SH-SY5Y (cell line): ENCODE measurements around the gene SLC26A11.

Experiments
- GATA2 ChIP-seq: IDR thresholded peaks from 2 replicates; pipeline ENCODE4 v1.6.1; 2011; ENCODE audit warnings: mild to moderate bottlenecking, low read depth, low read length
- GATA3 ChIP-seq: IDR thresholded peaks from 2 replicates; pipeline ENCODE4 v1.6.1; 2011; ENCODE audit warnings: low read depth, mild to moderate bottlenecking, low read length, moderate library complexity

- TF ChIP-seq GATA2 (no peak), GATA3 (no peak)
Observed at GRCh38 chr17:80244871-80245509, 24.8 kb downstream of the SLC26A11 start.
